Tracheal epithelial cell (primary cell): ENCODE measurements around the gene ZNF548. TPM values are rescaled to one million over a fixed set of nuclear protein-coding genes. Genes with fewer than 3 reads are reported as not detected.

Experiments used
- total RNA-seq: library from RNA; depleted of rRNA; stranded (reverse); fragments of >200 nt; gene quantifications from 2 replicates; pipeline ENCODE4 v1.2.1, GENCODE V29; 2014

The ZNF548 gene
- total RNA-seq = 16.9 and 26.2 TPM in 2 replicates

GRCh38 chr19:57389730-57390598 lies at the start of gene ZNF548:
TSS of gene ZNF548 (plus strand) at chr19:57389854. CDS start at chr19:57390100, 246 bp downstream.

GRCh38 chr19:57350877-57351805 lies 38.5 kb upstream of the ZNF548 start, which contains the start of gene ZNF304:
TSS of gene ZNF304 (plus strand) at chr19:57351271. CDS start at chr19:57351665, 394 bp downstream.

GRCh38 chr19:57362997-57363687 lies 26.5 kb upstream of the ZNF548 start, which contains the start of the genes TRAPPC2B and ZNF547:
TSS of gene TRAPPC2B (plus strand) at chr19:57363551. CDS start at chr19:57364834, 1,283 bp downstream.
TSS of gene ZNF547 (plus strand) at chr19:57363551. CDS start at chr19:57368556, 5,005 bp downstream.

GRCh38 chr19:57410877-57411671 lies 21.4 kb downstream of the ZNF548 start, which contains the start of gene ZNF17:
TSS of gene ZNF17 (plus strand) at chr19:57411161. CDS start at chr19:57413616, 2,455 bp downstream.

GRCh38 chr19:57435062-57435978 lies 45.7 kb downstream of the ZNF548 start, which contains the start of gene ZNF749:
TSS of gene ZNF749 (plus strand) at chr19:57435325. CDS start at chr19:57435579, 254 bp downstream.

Other genes starting within 250 kb of the ZNF548 start
- gene ZIM3, start 244.7 kb upstream of the ZNF548 start, total RNA-seq = not detected in 2 replicates
- not detected in 2 replicates for gene DUXA, start 222.4 kb upstream of the ZNF548 start, total RNA-seq
- gene ZNF264, start 198.4 kb upstream of the ZNF548 start, total RNA-seq = 46.5 and 70.4 TPM in 2 replicates
- 0.48 and 0.85 TPM in 2 replicates for gene AURKC, start 158.8 kb upstream of the ZNF548 start, total RNA-seq
- gene ZNF805, start 149.2 kb upstream of the ZNF548 start, total RNA-seq = 26.4 and 30.8 TPM in 2 replicates
- gene ZNF460, start 109.4 kb upstream of the ZNF548 start, total RNA-seq = 97.6 and 134 TPM in 2 replicates
- gene ZNF543, start 69.4 kb upstream of the ZNF548 start, total RNA-seq = 10.4 and 11.3 TPM in 2 replicates
- 8.9 and 10.9 TPM in 2 replicates for gene ZNF304, start 38.6 kb upstream of the ZNF548 start, total RNA-seq
- gene TRAPPC2B, start 26.3 kb upstream of the ZNF548 start, total RNA-seq = 13.0 and 18.3 TPM in 2 replicates
- 1.3 and 3.1 TPM in 2 replicates for gene ZNF547, start 26.3 kb upstream of the ZNF548 start, total RNA-seq
- gene ZNF17, start 21.3 kb downstream of the ZNF548 start, total RNA-seq = 6.8 and 8.0 TPM in 2 replicates
- gene ZNF749, start 45.5 kb downstream of the ZNF548 start, total RNA-seq = 15.3 and 20.0 TPM in 2 replicates
- 0.21 and 0.24 TPM in 2 replicates for gene VN1R1, start 67.3 kb downstream of the ZNF548 start, total RNA-seq
- gene ZNF772, start 87.7 kb downstream of the ZNF548 start, total RNA-seq = 13.7 and 14.1 TPM in 2 replicates
- 12.3 and 20.5 TPM in 2 replicates for gene ZNF419, start 97.9 kb downstream of the ZNF548 start, total RNA-seq
- 16.9 and 17.7 TPM in 2 replicates for gene ZNF773, start 110.1 kb downstream of the ZNF548 start, total RNA-seq
- gene ZNF549, start 137.5 kb downstream of the ZNF548 start, total RNA-seq = 4.6 and 6.8 TPM in 2 replicates
- gene ZNF550, start 170.0 kb downstream of the ZNF548 start, total RNA-seq = 7.0 and 8.2 TPM in 2 replicates
- gene ZNF416, start 189.1 kb downstream of the ZNF548 start, total RNA-seq = 4.3 and 6.0 TPM in 2 replicates
- 3.9 and 5.3 TPM in 2 replicates for gene ZIK1, start 194.3 kb downstream of the ZNF548 start, total RNA-seq
- gene ZNF530, start 210.0 kb downstream of the ZNF548 start, total RNA-seq = 2.1 and 3.1 TPM in 2 replicates
- gene ZNF134, start 224.4 kb downstream of the ZNF548 start, total RNA-seq = 13.7 and 18.8 TPM in 2 replicates
- gene ZNF211, start 243.3 kb downstream of the ZNF548 start, total RNA-seq = 11.1 and 11.9 TPM in 2 replicates